ENCODE measurements around the gene RIMBP2. TPM values are rescaled to one million over a fixed set of nuclear protein-coding genes. Genes with fewer than 3 reads are reported as not detected.

RIMBP2 gene
- total and polyA plus RNA-seq, 7 experiments from 2014 or later, result 0.05 TPM; not detected in 6

GRCh38 chr12:130557886-130558765 is 158.0 kb downstream of the RIMBP2 start:
- peaks cover 0 to 9% (median 0%) of the 10 kb centered on the region in 11 donors for H3K9me3 Mint-ChIP-seq
- ATAC-seq, result no peak
- intact Hi-C loops (cut with micrococcal nuclease), result no loop called here
- peak overlapping the region in 1 of 9 donors; percentile 80 for H3K27ac Mint-ChIP-seq
- Histone ChIP-seq H3K36me3 (ENCODE audit: control insufficient read depth in 2 of 3, insufficient read depth in 3 of 3, low read length in 3 of 3) (no peaks in the 10 kb centered on the region), H3K27ac (ENCODE audit: low read depth, low read length) (no peak overlapping the region), H3K4me1 (ENCODE audit: control insufficient read depth in 2 of 2, insufficient read depth in 2 of 2, low read length in 2 of 2) (no peaks in the 10 kb centered on the region), H3K4me3 (ENCODE audit: low read length) (no peak overlapping the region), H3K9me3 (ENCODE audit: control insufficient read depth in 2 of 3, low read length in 3 of 3) (no peaks in the 10 kb centered on the region), H3K27me3 (ENCODE audit: control insufficient read depth in 2 of 2, insufficient read depth in 2 of 2, low read length in 2 of 2) (no peaks in the 10 kb centered on the region)
- no peak overlapping the region for H3K4me3 Mint-ChIP-seq
- no peak for DNase-seq
- H3K27me3 Mint-ChIP-seq, result peaks cover 0 to 42% (median 4%) of the 10 kb centered on the region in 5 donors
- CTCF ChIA-PET, result no interaction called here
- POLR2A ChIA-PET, result no interaction called here
- H3K36me3 Mint-ChIP-seq, result no peaks in the 10 kb centered on the region
- peaks cover 0 to 2% (median 0%) of the 10 kb centered on the region in 7 donors for H3K4me1 Mint-ChIP-seq

- CTCF ChIA-PET, result no interaction called here
- H3K27me3 Mint-ChIP-seq, result peaks cover 0 to 48% (median 4%) of the 10 kb centered on the region in 5 donors
- intact Hi-C loops (cut with micrococcal nuclease), result no loop called here
- ATAC-seq (no peak), DNase-seq (no peak)
- no peak overlapping the region for H3K27ac Mint-ChIP-seq
- Histone ChIP-seq H3K9me3 (ENCODE audit: control insufficient read depth in 2 of 3, low read length in 3 of 3) (no peaks in the 10 kb centered on the region), H3K27ac (ENCODE audit: low read depth, low read length) (no peak overlapping the region), H3K4me1 (ENCODE audit: control insufficient read depth in 2 of 2, insufficient read depth in 2 of 2, low read length in 2 of 2) (no peaks in the 10 kb centered on the region), H3K36me3 (ENCODE audit: control insufficient read depth in 2 of 3, insufficient read depth in 3 of 3, low read length in 3 of 3) (no peaks in the 10 kb centered on the region), H3K4me3 (ENCODE audit: low read length) (no peak overlapping the region), H3K27me3 (ENCODE audit: control insufficient read depth in 2 of 2, insufficient read depth in 2 of 2, low read length in 2 of 2) (no peaks in the 10 kb centered on the region)
- H3K9me3 Mint-ChIP-seq, result peaks cover 0 to 12% (median 3%) of the 10 kb centered on the region in 11 donors
- H3K4me3 Mint-ChIP-seq, result no peak overlapping the region
- H3K4me1 Mint-ChIP-seq, result peaks cover 0 to 2% (median 0%) of the 10 kb centered on the region in 7 donors
- POLR2A ChIA-PET, result no interaction called here
- H3K36me3 Mint-ChIP-seq, result no peaks in the 10 kb centered on the region
Observed at GRCh38 chr12:130557201-130557600, 158.9 kb downstream of the RIMBP2 start.

GRCh38 chr12:130556486-130557055 is 159.5 kb downstream of the RIMBP2 start:
- H3K4me1 Mint-ChIP-seq, result peaks cover 0 to 2% (median 0%) of the 10 kb centered on the region in 7 donors
- H3K27me3 ChIP-seq (ENCODE audit: control insufficient read depth in 2 of 2, insufficient read depth in 2 of 2, low read length in 2 of 2), result no peaks in the 10 kb centered on the region
- ChIA-PET POLR2A (no interaction called here), CTCF (no interaction called here)
- H3K27ac Mint-ChIP-seq, result no peak overlapping the region
- no peaks in the 10 kb centered on the region for H3K36me3 ChIP-seq (ENCODE audit: control insufficient read depth in 2 of 3, insufficient read depth in 3 of 3, low read length in 3 of 3)
- H3K9me3 ChIP-seq (ENCODE audit: control insufficient read depth in 2 of 3, low read length in 3 of 3), result no peaks in the 10 kb centered on the region
- H3K36me3 Mint-ChIP-seq, result no peaks in the 10 kb centered on the region
- no peak overlapping the region for H3K4me3 Mint-ChIP-seq
- H3K27me3 Mint-ChIP-seq, result peaks cover 0 to 48% (median 4%) of the 10 kb centered on the region in 5 donors
- H3K4me1 ChIP-seq (ENCODE audit: control insufficient read depth in 2 of 2, insufficient read depth in 2 of 2, low read length in 2 of 2), result no peaks in the 10 kb centered on the region
- H3K9me3 Mint-ChIP-seq, result peaks cover 0 to 18% (median 4%) of the 10 kb centered on the region in 11 donors
- DNase-seq (no peak), ATAC-seq (no peak)
- intact Hi-C loops (cut with micrococcal nuclease), result no loop called here
- no peak overlapping the region for H3K4me3 ChIP-seq (ENCODE audit: low read length)
- no peak overlapping the region for H3K27ac ChIP-seq (ENCODE audit: low read depth, low read length)

- ATAC-seq (no peak), DNase-seq (no peak)
- no peaks in the 10 kb centered on the region for H3K4me1 ChIP-seq (ENCODE audit: control insufficient read depth in 2 of 2, insufficient read depth in 2 of 2, low read length in 2 of 2)
- H3K36me3 Mint-ChIP-seq, result peaks cover 0 to 2% (median 0%) of the 10 kb centered on the region in 5 donors
- POLR2A ChIA-PET, result no interaction called here
- H3K36me3 ChIP-seq (ENCODE audit: control insufficient read depth in 2 of 3, insufficient read depth in 3 of 3, low read length in 3 of 3), result no peaks in the 10 kb centered on the region
- H3K9me3 Mint-ChIP-seq, result peaks cover 0 to 21% (median 7%) of the 10 kb centered on the region in 11 donors
- H3K4me1 Mint-ChIP-seq, result peaks cover 0 to 2% (median 0%) of the 10 kb centered on the region in 7 donors
- CTCF ChIA-PET, result no interaction called here
- H3K4me3 ChIP-seq (ENCODE audit: low read length), result no peak overlapping the region
- no peaks in the 10 kb centered on the region for H3K9me3 ChIP-seq (ENCODE audit: control insufficient read depth in 2 of 3, low read length in 3 of 3)
- intact Hi-C loops (cut with micrococcal nuclease), result no loop called here
- H3K4me3 Mint-ChIP-seq, result no peak overlapping the region
- H3K27ac Mint-ChIP-seq, result no peak overlapping the region
- H3K27me3 Mint-ChIP-seq, result peaks cover 0 to 48% (median 4%) of the 10 kb centered on the region in 5 donors
- H3K27me3 ChIP-seq (ENCODE audit: control insufficient read depth in 2 of 2, insufficient read depth in 2 of 2, low read length in 2 of 2), result no peaks in the 10 kb centered on the region
- no peak overlapping the region for H3K27ac ChIP-seq (ENCODE audit: low read depth, low read length)
Observed at GRCh38 chr12:130555628-130556485, 160.2 kb downstream of the RIMBP2 start.

- H3K36me3 Mint-ChIP-seq, result peaks cover 0 to 4% (median 0%) of the 10 kb centered on the region in 5 donors
- intact Hi-C loops (cut with micrococcal nuclease), result no loop called here
Observed at GRCh38 chr12:130555221-130555620, 160.9 kb downstream of the RIMBP2 start.

GRCh38 chr12:130552483-130552996 is 163.6 kb downstream of the RIMBP2 start:
- POLR2A ChIA-PET, result no interaction called here
- H3K4me3 Mint-ChIP-seq, result no peak overlapping the region
- CTCF ChIA-PET, result no interaction called here

More at GRCh38 chr12:130555221-130555620, 160.9 kb downstream of the RIMBP2 start:
- Mint-ChIP-seq H3K4me3 (no peak overlapping the region), H3K27me3 (peaks cover 0 to 48% (median 4%) of the 10 kb centered on the region in 5 donors), H3K4me1 (peaks cover 0 to 2% (median 0%) of the 10 kb centered on the region in 7 donors), H3K27ac (no peak overlapping the region), H3K9me3 (peaks cover 0 to 24% (median 7%) of the 10 kb centered on the region in 11 donors)
- H3K4me1 ChIP-seq (ENCODE audit: control insufficient read depth in 2 of 2, insufficient read depth in 2 of 2, low read length in 2 of 2), result no peaks in the 10 kb centered on the region
- ChIA-PET POLR2A (no interaction called here), CTCF (no interaction called here)
- DNase-seq (no peak), ATAC-seq (no peak)
- no peaks in the 10 kb centered on the region for H3K27me3 ChIP-seq (ENCODE audit: control insufficient read depth in 2 of 2, insufficient read depth in 2 of 2, low read length in 2 of 2)
- H3K36me3 ChIP-seq (ENCODE audit: control insufficient read depth in 2 of 3, insufficient read depth in 3 of 3, low read length in 3 of 3), result no peaks in the 10 kb centered on the region
- no peaks in the 10 kb centered on the region for H3K9me3 ChIP-seq (ENCODE audit: control insufficient read depth in 2 of 3, low read length in 3 of 3)
- no peak overlapping the region for H3K4me3 ChIP-seq (ENCODE audit: low read length)
- no peak overlapping the region for H3K27ac ChIP-seq (ENCODE audit: low read depth, low read length)

More at GRCh38 chr12:130552483-130552996, 163.6 kb downstream of the RIMBP2 start:
- intact Hi-C loops (cut with micrococcal nuclease), result no loop called here
- no peak for DNase-seq
- Histone ChIP-seq H3K4me1 (ENCODE audit: control insufficient read depth in 2 of 2, insufficient read depth in 2 of 2, low read length in 2 of 2) (no peaks in the 10 kb centered on the region), H3K9me3 (ENCODE audit: control insufficient read depth in 2 of 3, low read length in 3 of 3) (no peaks in the 10 kb centered on the region), H3K27ac (ENCODE audit: low read depth, low read length) (no peak overlapping the region), H3K36me3 (ENCODE audit: control insufficient read depth in 2 of 3, insufficient read depth in 3 of 3, low read length in 3 of 3) (no peaks in the 10 kb centered on the region), H3K27me3 (ENCODE audit: control insufficient read depth in 2 of 2, insufficient read depth in 2 of 2, low read length in 2 of 2) (no peaks in the 10 kb centered on the region), H3K4me3 (ENCODE audit: low read length) (no peak overlapping the region)
- no peak for ATAC-seq
- H3K27me3 Mint-ChIP-seq, result peaks cover 0 to 40% (median 9%) of the 10 kb centered on the region in 5 donors
- peaks cover 0 to 4% (median 0%) of the 10 kb centered on the region in 5 donors for H3K36me3 Mint-ChIP-seq
- peaks cover 0 to 36% (median 6%) of the 10 kb centered on the region in 11 donors for H3K9me3 Mint-ChIP-seq
- H3K4me1 Mint-ChIP-seq, result no peaks in the 10 kb centered on the region
- no peak overlapping the region for H3K27ac Mint-ChIP-seq

Measured in naive thymus-derived CD4-positive, alpha-beta T cell (primary cell).